ENCODE results near the gene SERPINA1. TPM values are rescaled to one million over a fixed set of nuclear protein-coding genes. Genes with fewer than 3 reads are reported as not detected.

The SERPINA1 gene
- total RNA-seq = 10 to 100 TPM; 15.2 to 22.4 TPM

GRCh38 chr14:94388384-94389103 is at the start of gene SERPINA1:
TSS of gene SERPINA1 (minus strand) at chr14:94388602. CDS start at chr14:94383237, 5,365 bp downstream.
- Histone ChIP-seq H3K4me1 (ENCODE audit: control insufficient read depth in 1 of 2, low read depth in 2 of 2) (peaks cover 7 to 9% of the 10 kb centered on the region in 2 donors), H3K27ac (no peak within 1 kb of the TSS), H3K27me3 (replicated peaks; ENCODE audit: insufficient read depth) (no peaks in the 10 kb centered on the region), H3K36me3 (no peaks in the 10 kb centered on the region), H3K9me3 (no peaks in the 10 kb centered on the region), H3K4me3 (no peak within 1 kb of the TSS)
- TF ChIP-seq CTCF (IDR thresholded peaks at IDR 0.05) = no peak
- ATAC-seq (ENCODE audit: insufficient number of reproducible peaks, low FRiP score, low read depth) (no peak), DNase-seq (ENCODE audit: low spot score) (no peak)

GRCh38 chr14:94428610-94429009 is 40.2 kb upstream of the SERPINA1 start:
- Histone ChIP-seq H3K4me3 (no peak overlapping the region), H3K27me3 (replicated peaks; ENCODE audit: insufficient read depth) (no peaks in the 10 kb centered on the region), H3K27ac (no peak overlapping the region), H3K4me1 (ENCODE audit: control insufficient read depth in 1 of 2, low read depth in 2 of 2) (no peaks in the 10 kb centered on the region), H3K9me3 (no peaks in the 10 kb centered on the region), H3K36me3 (no peaks in the 10 kb centered on the region)
- DNase-seq (ENCODE audit: low spot score) = no peak
- TF ChIP-seq CTCF (IDR thresholded peaks at IDR 0.05) = no peak
- no peak for ATAC-seq (ENCODE audit: insufficient number of reproducible peaks, low FRiP score, low read depth)

GRCh38 chr14:94427016-94427613 is 38.7 kb upstream of the SERPINA1 start:
- DNase-seq (ENCODE audit: low spot score) = no peak
- no peak for ATAC-seq (ENCODE audit: insufficient number of reproducible peaks, low FRiP score, low read depth)
- TF ChIP-seq CTCF (IDR thresholded peaks at IDR 0.05) = no peak
- Histone ChIP-seq H3K36me3 (no peaks in the 10 kb centered on the region), H3K27ac (no peak overlapping the region), H3K9me3 (no peaks in the 10 kb centered on the region), H3K27me3 (replicated peaks; ENCODE audit: insufficient read depth) (no peaks in the 10 kb centered on the region), H3K4me3 (no peak overlapping the region), H3K4me1 (ENCODE audit: control insufficient read depth in 1 of 2, low read depth in 2 of 2) (no peaks in the 10 kb centered on the region)

- ATAC-seq (ENCODE audit: insufficient number of reproducible peaks, low FRiP score, low read depth) (no peak), DNase-seq (ENCODE audit: low spot score) (no peak)
- TF ChIP-seq CTCF (IDR thresholded peaks at IDR 0.05) = no peak
- H3K4me1 ChIP-seq (ENCODE audit: control insufficient read depth in 1 of 2, low read depth in 2 of 2) = no peaks in the 10 kb centered on the region
- no peaks in the 10 kb centered on the region for H3K27me3 ChIP-seq (replicated peaks; ENCODE audit: insufficient read depth)
- H3K27ac ChIP-seq = no peak overlapping the region
- H3K4me3 ChIP-seq = no peak overlapping the region
- H3K36me3 ChIP-seq = no peaks in the 10 kb centered on the region
- no peaks in the 10 kb centered on the region for H3K9me3 ChIP-seq
Measured at GRCh38 chr14:94426526-94426925, 38.1 kb upstream of the SERPINA1 start.

GRCh38 chr14:94424371-94424770 is 36.0 kb upstream of the SERPINA1 start:
- no peak overlapping the region for H3K27ac ChIP-seq
- no peaks in the 10 kb centered on the region for H3K27me3 ChIP-seq (replicated peaks; ENCODE audit: insufficient read depth)
- no peaks in the 10 kb centered on the region for H3K9me3 ChIP-seq
- no peaks in the 10 kb centered on the region for H3K36me3 ChIP-seq
- DNase-seq (ENCODE audit: low spot score) (no peak), ATAC-seq (ENCODE audit: insufficient number of reproducible peaks, low FRiP score, low read depth) (no peak)
- no peak for TF ChIP-seq CTCF (IDR thresholded peaks at IDR 0.05)
- no peaks in the 10 kb centered on the region for H3K4me1 ChIP-seq (ENCODE audit: control insufficient read depth in 1 of 2, low read depth in 2 of 2)
- H3K4me3 ChIP-seq = no peak overlapping the region
